ENCODE data around the gene ANKEF1.
"Not testable (repeated sequence)": the region's sequence is repeated elsewhere in the genome, so short reads cannot be mapped to it uniquely, and the experiment has no call there.

The ANKEF1 gene

GRCh38 chr20:10033905-10034650 is 709 bp upstream of the ANKEF1 start:
- DNase-seq: no peak

- DNase-seq: not testable (repeated sequence)
These were observed 1.5 kb downstream of the ANKEF1 start for GRCh38 chr20:10036321-10036720.

GRCh38 chr20:10040070-10040975 is 5.5 kb downstream of the ANKEF1 start:
- DNase-seq: no peak

DNA sequence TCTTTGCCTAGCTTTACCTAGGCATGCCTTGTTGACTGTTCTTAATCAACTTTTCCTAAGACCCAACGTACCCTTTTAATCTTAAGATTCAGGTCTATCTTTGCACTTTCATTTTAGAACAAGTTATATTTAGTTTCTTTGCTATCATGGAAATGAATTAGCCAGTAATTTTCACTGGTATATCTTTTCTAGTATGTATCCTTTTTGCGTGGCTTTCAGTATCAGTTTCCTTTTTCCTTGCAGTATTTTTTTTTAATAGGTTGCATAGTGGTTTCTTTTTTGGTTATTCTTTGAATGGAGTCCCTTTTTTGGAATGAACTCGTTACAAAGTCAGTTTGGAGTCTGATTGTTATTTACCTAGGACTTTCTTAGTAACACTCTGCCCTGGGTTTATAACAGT is 7.3 kb downstream of the ANKEF1 start:
- no peak for DNase-seq

- no peak for DNase-seq
These were observed 12.6 kb downstream of the ANKEF1 start for GRCh38 chr20:10047427-10047826.

DNA sequence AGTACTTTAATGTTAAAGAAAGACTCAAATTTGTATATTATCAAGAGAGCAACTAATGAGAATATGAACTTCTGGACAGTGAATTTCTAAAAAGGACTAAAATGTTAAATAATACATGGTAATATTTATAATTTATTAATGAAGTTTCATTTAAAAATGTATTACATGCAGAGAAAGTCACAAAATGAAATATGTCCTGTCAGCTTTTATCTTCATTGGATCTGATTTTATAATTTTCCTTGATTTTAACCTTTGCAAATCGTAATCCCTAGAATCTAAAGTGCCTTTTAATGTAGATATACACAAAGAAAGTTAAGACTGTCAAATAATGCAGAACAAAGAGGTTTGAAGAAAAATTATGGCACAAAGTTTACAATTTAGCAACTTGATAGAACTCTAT is 16.4 kb downstream of the ANKEF1 start:
- no peak for DNase-seq

GRCh38 chr20:10059006-10059405 is 24.2 kb downstream of the ANKEF1 start:
- no peak for DNase-seq

- DNase-seq: no peak
These were observed 25.4 kb downstream of the ANKEF1 start for GRCh38 chr20:10060226-10060625.

DNA sequence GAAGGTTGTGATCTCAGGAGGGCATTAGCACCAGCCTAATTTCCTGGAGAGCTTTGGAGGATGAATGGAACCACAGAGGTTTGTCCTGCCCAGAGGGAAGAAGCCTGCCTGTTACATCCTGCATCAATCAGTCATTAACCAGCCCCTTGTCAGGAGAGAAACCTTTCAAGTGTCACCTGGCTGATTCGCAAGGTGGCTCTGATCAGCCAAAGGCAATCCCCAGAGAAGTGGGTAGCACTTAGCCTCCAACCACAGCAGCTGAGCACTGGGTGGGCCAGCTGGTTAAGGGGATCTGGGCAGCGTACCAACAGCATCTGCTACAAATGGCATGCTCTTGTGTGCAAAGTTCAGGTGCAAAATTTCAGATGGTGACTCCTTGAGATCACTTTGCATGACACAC is 26.9 kb downstream of the ANKEF1 start:
- no peak for DNase-seq

- no peak for DNase-seq
These were observed 28.7 kb downstream of the ANKEF1 start for GRCh38 chr20:10063482-10063881.

DNA sequence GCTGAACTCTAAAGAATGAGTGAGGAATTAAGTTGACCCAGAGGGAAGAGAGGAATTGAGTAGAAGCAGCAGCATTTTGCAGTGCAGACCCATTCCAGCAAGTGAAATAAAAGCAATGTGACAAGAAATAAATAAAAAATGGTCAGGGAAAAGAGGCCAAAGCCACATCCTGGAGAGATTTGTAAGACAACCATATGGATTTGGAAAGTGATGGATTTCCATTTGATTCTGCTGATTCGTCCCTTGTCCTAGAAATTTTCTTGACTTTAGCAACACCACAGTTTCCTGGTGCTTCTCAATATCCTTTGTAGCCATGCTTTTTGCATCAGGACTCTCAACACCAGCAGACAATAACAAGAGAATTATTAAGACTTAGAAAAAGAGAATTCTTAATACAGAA is 29.8 kb downstream of the ANKEF1 start:
- no peak for DNase-seq

DNA sequence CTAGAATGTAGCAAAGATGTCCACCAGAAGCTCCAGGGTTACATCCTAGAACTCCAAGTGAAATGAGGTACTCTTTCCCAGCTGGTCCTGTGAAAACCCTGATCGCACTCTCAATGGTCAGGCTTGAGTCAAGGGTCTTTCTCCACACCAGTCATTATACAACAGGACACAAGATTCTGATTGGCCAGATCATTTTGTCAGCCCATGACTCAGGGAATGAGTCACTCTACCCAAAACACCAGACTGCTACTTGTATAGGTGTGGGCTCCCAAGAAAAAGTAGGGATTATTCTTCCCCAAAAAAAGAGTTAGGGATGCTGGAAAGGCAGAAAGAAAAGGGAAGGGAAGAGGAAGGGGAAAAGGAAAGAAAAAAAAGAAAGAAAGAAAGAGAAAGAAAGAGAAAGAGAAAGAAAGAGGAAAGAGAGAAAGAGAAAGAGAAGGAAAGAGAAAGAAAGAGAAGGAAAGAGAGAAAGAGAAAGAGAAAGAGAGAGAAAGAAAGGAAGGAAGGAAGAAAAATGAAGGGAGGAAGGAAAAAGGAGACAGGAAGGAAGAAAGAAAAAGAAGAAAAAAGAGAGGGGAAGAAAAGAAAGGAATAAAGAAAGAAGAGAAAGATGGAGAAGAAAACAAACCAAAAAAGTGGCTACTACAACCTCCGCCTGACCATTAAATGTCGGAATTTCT is 30.5 kb downstream of the ANKEF1 start:
- no peak for DNase-seq

DNA sequence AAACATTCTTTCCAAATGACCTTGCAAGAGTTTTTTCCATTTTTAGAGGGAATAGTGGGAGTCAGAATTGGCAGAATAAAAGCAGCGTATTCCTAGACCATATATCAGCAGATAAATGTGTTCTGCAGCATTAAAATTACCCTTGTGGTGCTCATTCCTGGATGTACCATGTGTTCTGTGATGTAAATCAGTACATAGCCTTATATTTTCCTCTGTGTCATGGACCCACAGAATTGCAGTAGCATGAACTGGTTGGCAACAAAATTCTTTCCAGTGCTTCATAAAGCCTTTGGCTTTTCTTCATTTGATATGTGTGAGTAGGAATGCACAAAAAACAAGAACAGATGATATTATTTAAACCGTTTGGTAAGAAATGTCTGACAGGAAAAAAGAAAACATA is 32.5 kb downstream of the ANKEF1 start:
- DNase-seq: no peak

DNA sequence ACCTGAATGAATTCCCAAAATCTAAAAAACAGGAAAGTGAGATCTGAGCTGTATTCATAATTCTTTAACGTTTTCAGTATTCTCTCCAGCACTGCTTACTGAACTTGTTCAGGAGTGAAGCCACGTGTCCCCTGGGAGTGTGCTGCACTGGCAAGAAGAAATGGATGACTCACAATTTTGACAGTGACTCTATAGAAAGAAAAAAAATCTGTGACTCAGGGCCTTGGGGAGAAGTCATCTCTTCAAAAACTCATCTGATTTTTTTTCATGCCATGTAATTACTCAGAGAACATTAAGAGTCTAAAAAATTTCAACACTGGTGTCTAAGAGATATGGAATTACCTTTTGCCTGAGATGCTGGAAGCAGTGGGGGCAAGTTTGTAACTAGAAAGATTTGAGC is 39.7 kb downstream of the ANKEF1 start:
- no peak for DNase-seq

- DNase-seq: no peak
These were observed 40.8 kb downstream of the ANKEF1 start for GRCh38 chr20:10075606-10076005.

DNA sequence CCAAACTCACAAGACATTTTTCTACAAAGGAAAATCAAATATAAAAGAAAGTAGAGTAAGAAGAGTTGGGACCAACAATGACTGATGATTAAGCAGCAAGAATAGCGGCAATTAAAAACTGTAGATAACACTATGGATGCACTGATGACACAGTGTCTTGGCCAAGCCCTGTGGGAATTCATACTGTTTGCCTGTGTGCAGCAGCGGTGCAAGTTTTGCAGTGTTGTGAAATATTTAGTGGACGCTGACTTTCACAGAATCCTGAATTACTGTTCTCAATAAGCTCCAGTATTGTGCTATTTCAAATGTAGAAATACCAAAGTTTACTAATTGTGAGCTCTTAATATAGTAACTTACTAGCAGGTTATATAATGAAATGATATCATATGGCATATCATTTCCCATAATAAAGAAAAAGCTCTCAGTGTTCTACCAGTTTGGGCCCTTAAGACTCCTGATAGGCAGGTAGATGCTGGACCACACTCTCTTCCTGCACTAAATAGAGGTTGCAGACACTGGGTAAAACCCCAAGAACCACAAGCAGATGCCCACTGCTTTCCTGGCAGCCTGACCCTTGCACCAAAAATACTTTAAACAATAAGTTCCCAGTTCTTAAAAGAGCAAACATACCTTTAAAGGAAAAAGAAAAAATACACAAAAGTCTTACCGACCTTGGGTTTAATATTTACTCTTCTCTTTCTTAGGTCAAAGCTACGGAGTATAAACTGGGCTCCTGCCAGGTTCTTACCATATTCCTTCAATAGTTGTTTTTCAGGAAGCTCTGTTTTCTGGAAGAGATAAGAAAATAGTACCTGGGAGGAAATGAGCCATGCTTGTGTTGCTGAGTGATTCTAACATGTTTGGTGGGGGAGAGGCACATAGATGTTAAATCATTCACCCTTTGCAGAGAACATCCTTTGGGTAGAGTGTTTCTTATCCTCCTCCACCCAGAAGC is 41.6 kb downstream of the ANKEF1 start:
- no peak for DNase-seq

DNA sequence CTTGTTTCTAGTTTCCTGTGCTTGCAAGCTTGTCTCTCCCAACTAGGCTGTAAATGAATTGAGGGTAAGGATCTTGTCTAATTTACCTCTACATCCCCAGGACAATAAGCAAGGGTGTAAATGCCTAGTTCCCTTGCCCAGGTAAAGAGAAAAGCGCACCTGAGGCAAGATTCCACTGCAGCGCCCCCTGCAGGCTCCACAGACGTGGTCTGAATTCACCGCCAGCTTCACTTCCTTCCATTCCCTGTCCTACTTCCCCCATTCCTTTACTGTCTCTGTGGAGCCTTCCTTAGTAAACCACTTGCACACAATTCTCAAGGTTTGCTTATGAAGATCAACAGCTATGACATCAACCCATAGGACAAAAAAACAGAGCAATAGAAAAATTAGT is 42.3 kb downstream of the ANKEF1 start:
- no peak for DNase-seq

GRCh38 chr20:10077886-10078285 is 43.1 kb downstream of the ANKEF1 start:
- DNase-seq: no peak

DNA sequence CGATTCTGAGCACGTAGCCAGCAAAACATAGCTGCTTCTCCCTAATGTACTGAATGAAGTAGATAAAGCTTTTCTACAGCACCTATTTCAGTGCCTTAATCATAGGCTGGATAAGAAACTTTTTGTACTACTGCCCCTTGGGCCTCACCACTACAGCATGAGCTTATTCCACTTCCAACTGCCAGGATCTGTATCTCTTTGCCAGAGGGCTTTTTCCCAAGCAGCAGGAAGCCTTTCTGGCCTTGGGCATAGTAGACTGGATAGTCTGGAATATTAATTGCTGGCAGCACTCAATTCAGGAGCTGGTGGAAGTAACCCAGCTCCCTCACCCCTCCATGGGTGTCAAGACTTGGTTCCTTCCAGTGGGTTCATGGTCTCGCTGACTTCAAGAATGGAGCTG is 43.6 kb downstream of the ANKEF1 start:
- DNase-seq: no peak

- DNase-seq: no peak
These were observed 45.2 kb downstream of the ANKEF1 start for GRCh38 chr20:10079964-10080363.

GRCh38 chr20:10080574-10080973 is 45.8 kb downstream of the ANKEF1 start:
- DNase-seq: no peak

DNA sequence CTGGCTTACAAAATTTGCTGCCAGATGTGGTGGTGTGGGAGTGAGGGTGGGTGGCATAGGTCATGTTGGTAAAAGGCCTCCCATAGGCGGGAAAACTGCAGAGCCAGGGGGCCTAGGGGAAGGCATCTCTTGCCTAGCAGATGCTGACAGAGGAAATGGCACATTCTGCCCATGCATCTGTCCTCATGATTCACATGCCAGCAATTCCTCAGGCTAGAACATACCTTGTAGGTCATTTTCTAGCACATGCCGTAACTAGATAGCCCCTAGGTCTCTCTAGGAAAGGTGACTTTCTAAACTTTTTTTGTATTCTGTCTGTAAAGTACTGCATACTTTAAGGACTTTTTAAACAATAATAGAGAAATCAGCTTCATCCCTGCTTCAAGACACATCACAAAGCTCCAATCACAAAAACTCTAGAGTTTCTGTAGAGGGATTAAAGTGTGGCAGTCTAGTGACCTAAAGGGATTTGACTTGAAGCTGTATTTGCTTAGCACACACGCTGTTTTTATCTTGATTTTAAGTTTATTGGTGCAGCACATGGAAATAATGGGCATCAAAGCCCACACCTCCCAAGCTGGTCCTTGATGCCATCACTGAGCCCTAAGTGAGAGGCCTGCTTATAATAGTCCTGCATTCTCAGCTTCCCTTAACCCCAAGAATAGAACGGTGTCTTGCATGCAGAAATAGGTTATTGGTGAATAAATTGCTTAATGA is 55.2 kb downstream of the ANKEF1 start:
- no peak for DNase-seq

Data from activated CD8-positive, alpha-beta memory T cell treated with anti-CD3 and anti-CD28 coated beads for 24 hours (primary cell).